HG03558 (cell line): ENCODE results near the gene AGPS.
"Not testable (repeated sequence)": the region's sequence is repeated elsewhere in the genome, so short reads cannot be mapped to it uniquely, and the experiment has no call there.

ENCODE experiments used
- ATAC-seq: cut with Tn5 transposase; IDR thresholded peaks from one replicate; pipeline ENCODE4 v1.9.1; 2021; ENCODE audit warnings: moderate number of reproducible peaks; ENCODE audit not compliant: unreplicated experiment; ENCODE audit errors: extremely low read depth

Gene AGPS

GRCh38 chr2:177465400-177466138, 73.0 kb downstream of the AGPS start:
- ATAC-seq, result no peak

GRCh38 chr2:177466337-177467195, 74.0 kb downstream of the AGPS start:
- ATAC-seq, result no peak

- no peak for ATAC-seq
Measured at GRCh38 chr2:177467646-177468045, 75.1 kb downstream of the AGPS start.

- no peak for ATAC-seq
Measured at GRCh38 chr2:177471990-177472389, 79.4 kb downstream of the AGPS start.

DNA sequence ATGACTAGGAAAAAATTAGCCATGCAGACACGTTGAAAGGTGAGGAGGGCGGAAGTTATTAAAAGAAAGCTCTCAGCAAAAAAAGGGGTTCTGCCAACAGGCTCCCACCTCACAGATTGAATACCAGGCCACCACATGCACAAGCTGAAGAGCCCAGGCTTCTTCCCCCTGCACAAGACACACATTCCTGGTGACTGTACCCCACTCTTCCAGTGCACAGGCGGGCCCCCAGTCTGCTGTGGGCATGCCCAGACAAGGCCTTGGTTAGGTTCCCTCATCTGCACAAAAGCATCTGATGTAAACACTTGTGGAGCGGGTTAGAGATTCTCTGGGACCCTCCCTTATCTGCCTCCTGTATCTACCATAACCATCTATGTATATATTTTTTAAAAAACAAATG, 81.7 kb downstream of the AGPS start:
- no peak for ATAC-seq

DNA sequence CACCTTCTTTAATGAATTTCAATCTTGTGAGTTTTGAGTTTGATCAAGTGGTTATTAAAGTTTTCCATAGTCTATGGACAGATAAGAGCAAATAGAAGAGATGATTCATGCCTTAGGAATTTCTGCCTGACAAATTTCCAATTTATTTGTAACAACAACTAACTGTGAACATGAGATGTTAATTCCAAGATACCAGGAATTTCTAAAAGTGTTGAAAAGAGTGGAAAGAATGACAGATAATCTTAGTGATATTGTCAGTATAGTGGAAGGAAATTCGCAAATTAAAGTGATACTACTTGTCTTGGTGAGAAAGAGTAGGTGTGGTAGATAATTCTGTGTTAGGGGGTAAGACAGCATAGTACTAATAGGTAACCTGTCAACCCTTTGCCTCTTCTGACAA, 82.4 kb downstream of the AGPS start:
- no peak for ATAC-seq

DNA sequence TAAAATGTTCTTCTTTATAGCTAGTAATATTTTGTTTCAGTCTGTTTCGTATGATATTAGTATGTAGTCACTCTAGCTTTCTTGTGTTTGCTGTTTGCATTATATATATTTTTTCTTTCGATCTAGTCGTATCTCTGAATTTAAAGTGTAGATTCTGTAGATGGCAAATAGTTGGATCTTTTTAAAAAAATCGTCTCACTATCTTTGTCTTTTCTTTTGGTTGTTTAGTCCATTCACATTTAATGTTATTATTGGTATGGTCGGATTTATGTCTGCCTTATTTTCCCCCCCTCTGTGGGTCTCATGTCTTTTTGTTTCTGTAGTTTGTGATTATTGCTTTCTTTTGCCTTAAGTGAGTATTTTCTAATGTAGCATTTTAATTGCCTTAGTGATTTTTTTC, 84.3 kb downstream of the AGPS start:
- ATAC-seq, result no peak

DNA sequence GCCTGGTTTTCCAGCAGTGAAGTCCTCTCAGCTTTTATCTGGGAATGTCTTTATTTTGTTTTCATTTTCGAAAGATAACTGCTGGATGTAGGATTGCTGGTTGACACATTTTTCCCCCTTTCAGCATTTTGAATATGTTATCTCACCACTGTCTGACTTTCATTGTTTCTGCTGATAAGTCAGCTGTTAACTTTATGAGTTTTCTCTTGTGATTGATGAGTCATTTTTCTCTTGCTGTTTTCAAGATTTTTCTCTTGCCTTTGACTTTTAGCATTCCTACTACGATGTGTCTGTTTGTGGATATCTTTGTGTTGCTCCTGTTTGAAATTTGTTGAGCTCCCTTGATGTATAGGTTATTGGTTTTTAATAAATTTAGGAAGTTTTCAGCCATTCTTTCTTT, 85.5 kb downstream of the AGPS start:
- ATAC-seq, result no peak

GRCh38 chr2:177478907-177479306, 86.3 kb downstream of the AGPS start:
- no peak for ATAC-seq

- ATAC-seq, result no peak
Measured at GRCh38 chr2:177482195-177482594, 89.6 kb downstream of the AGPS start.

DNA sequence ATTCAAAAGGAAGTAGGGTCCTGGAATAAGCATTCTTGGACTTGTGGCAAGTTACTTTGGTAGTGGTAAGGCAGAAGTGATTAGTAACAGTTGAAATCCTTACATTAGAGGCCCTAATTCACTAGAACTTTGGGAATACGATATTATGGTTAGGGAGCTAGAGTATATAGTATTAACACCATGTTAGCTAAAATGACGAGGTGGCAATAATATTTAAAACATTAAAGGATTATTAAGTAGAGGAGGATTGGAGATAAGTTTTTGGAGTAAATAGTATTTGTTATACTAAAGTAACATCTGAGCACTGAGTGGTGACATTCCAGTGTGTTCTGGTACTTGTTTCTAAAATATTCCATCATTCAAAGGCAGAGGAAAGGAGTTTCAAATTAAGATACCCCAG, 91.0 kb downstream of the AGPS start:
- no peak for ATAC-seq

- no peak for ATAC-seq
Measured at GRCh38 chr2:177484180-177484795, 91.7 kb downstream of the AGPS start.

DNA sequence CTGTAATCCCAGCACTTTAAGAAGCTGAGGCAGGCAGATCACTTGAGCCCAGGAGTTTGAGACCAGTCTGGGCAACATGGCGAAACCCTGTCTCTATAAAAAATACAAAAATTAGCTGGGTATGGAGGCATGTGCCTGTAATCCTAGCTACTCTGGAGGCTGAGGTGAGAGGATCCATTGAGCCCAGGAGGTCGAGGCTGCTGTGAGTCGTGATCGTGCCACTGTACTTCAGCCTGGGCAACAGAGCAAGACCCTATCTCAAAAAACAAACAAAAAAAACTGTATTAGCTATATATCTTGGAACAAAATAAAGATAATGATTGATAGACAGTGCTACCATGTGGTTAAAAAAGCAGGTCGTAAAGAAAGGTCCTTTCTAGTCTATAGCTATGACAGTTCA, 93.1 kb downstream of the AGPS start:
- not testable (repeated sequence) for ATAC-seq

GRCh38 chr2:177489719-177490301, 97.2 kb downstream of the AGPS start:
- ATAC-seq, result no peak

DNA sequence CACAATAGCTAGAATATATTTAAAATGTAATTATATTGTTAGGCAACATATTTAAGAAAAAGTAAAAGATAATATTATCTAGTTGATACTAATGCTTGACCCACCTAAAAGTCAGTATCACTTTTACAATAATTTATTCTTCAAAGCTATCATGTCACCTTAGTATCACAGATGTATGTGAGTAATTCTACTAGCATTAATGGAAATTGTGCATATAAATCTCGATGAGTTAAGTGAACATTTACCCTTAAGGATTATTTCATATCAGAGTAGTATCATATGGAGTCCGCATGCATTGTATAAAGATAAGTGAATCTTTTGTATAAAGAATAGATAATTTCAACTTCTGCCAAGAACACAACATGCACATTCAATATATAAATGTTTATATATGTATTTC, 103.4 kb downstream of the AGPS start:
- ATAC-seq, result no peak

- ATAC-seq, result no peak
Measured at GRCh38 chr2:177496921-177497320, 104.3 kb downstream of the AGPS start.

DNA sequence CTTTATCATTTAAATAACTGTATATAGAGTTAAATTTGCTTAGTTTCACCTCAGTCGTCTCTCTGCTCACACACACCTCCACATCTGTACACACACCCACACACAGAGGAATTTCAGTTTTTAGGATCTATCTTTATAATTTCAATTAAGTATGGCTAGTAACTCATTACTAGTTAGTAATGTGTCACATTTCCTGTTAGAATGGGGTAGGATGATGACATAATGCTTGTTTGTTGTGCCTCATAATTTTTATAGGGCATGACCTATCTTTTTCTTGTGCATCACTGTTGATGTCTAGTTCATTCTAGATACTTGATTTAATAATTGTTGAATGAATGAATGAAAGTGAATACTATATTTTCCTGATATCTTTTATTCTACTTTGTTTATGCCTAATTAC, 108.6 kb downstream of the AGPS start:
- no peak for ATAC-seq

DNA sequence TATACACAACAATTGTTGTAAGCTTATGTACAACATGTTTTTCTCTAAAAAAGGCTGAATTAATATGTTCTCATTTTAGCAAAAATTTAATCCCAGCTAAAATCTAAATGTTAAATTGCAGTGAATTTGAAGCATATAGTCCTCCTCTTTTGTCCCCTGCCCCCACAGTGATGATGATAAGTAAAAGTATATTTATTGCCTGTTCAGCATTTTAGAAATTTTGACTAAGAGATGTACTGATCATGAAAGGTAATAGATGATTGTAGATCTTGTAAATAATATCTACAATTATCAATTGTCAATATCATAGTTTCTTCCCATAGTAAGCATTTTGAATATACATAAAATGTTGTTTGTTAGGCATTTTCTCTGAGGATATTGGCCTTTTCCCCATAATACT, 113.9 kb downstream of the AGPS start:
- ATAC-seq, result no peak

GRCh38 chr2:177506998-177507397, 114.4 kb downstream of the AGPS start:
- no peak for ATAC-seq

GRCh38 chr2:177516824-177517544, 124.4 kb downstream of the AGPS start:
- no peak for ATAC-seq
